Panc1 (cell line): ENCODE results near the gene SHE.

Experiments
- POLR2AphosphoS5 ChIP-seq: IDR thresholded peaks from 2 replicates; pipeline ENCODE4 v1.6.1; 2012; ENCODE audit warnings: mild to moderate bottlenecking, low read depth, low read length, moderate library complexity
- SIN3A ChIP-seq: IDR thresholded peaks from 2 replicates; pipeline ENCODE4 v1.6.1; 2012; ENCODE audit warnings: low read depth, mild to moderate bottlenecking, low read length, moderate library complexity, borderline replicate concordance; ENCODE audit not compliant: insufficient read depth
- TCF7L2 ChIP-seq: IDR thresholded peaks from 2 replicates; pipeline ENCODE4 v1.6.1; 2011; ENCODE audit warnings: mild to moderate bottlenecking, low read depth, low read length, inconsistent platforms
- TF ChIP-seq, protein P1 (sequence below): fragments of 450-650 bp; IDR thresholded peaks from 2 replicates; pipeline ENCODE4 v1.5.1; 2017; ENCODE audit warnings: mild to moderate bottlenecking
- TF ChIP-seq, protein P2 (sequence below), 2 experiments: IDR thresholded peaks; 2 replicates each; pipeline ENCODE4 v1.6.1; 2011 to 2012; ENCODE audit warnings: low read depth in 2 of 2, control low read depth in 1 of 2, low read length in 1 of 2, mild to moderate bottlenecking in 1 of 2, moderate library complexity in 1 of 2; ENCODE audit not compliant: insufficient read depth in 1 of 2

DNA sequence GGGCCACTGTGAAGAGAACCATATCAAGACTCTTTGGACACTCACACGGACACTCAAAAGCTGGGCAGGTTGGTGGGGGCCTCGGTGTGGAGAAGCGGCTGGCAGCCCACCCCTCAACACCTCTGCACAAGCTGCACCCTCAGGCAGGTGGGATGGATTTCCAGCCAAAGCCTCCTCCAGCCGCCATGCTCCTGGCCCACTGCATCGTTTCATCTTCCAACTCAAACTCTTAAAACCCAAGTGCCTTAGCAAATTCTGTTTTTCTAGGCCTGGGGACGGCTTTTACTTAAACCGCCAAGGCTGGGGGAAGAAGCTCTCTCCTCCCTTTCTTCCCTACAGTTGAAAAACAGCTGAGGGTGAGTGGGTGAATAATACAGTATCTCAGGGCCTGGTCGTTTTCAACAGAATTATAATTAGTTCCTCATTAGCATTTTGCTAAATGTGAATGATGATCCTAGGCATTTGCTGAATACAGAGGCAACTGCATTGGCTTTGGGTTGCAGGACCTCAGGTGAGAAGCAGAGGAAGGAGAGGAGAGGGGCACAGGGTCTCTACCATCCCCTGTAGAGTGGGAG lies 36.5 kb downstream of the SHE start:
- TF ChIP-seq, protein P1, sequence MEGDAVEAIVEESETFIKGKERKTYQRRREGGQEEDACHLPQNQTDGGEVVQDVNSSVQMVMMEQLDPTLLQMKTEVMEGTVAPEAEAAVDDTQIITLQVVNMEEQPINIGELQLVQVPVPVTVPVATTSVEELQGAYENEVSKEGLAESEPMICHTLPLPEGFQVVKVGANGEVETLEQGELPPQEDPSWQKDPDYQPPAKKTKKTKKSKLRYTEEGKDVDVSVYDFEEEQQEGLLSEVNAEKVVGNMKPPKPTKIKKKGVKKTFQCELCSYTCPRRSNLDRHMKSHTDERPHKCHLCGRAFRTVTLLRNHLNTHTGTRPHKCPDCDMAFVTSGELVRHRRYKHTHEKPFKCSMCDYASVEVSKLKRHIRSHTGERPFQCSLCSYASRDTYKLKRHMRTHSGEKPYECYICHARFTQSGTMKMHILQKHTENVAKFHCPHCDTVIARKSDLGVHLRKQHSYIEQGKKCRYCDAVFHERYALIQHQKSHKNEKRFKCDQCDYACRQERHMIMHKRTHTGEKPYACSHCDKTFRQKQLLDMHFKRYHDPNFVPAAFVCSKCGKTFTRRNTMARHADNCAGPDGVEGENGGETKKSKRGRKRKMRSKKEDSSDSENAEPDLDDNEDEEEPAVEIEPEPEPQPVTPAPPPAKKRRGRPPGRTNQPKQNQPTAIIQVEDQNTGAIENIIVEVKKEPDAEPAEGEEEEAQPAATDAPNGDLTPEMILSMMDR = no peak
- TF ChIP-seq POLR2AphosphoS5 (no peak), SIN3A (no peak), TCF7L2 (no peak)
- TF ChIP-seq, protein P2, sequence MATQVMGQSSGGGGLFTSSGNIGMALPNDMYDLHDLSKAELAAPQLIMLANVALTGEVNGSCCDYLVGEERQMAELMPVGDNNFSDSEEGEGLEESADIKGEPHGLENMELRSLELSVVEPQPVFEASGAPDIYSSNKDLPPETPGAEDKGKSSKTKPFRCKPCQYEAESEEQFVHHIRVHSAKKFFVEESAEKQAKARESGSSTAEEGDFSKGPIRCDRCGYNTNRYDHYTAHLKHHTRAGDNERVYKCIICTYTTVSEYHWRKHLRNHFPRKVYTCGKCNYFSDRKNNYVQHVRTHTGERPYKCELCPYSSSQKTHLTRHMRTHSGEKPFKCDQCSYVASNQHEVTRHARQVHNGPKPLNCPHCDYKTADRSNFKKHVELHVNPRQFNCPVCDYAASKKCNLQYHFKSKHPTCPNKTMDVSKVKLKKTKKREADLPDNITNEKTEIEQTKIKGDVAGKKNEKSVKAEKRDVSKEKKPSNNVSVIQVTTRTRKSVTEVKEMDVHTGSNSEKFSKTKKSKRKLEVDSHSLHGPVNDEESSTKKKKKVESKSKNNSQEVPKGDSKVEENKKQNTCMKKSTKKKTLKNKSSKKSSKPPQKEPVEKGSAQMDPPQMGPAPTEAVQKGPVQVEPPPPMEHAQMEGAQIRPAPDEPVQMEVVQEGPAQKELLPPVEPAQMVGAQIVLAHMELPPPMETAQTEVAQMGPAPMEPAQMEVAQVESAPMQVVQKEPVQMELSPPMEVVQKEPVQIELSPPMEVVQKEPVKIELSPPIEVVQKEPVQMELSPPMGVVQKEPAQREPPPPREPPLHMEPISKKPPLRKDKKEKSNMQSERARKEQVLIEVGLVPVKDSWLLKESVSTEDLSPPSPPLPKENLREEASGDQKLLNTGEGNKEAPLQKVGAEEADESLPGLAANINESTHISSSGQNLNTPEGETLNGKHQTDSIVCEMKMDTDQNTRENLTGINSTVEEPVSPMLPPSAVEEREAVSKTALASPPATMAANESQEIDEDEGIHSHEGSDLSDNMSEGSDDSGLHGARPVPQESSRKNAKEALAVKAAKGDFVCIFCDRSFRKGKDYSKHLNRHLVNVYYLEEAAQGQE (IDR thresholded peaks at IDR 0.05; ENCODE audit: insufficient read depth in 1 of 2, low read depth in 2 of 2, low read length in 1 of 2) = no peak
